Superior temporal gyrus (tissue), 1 donor: ENCODE data around the gene CPD.
"Not testable (repeated sequence)": the region's sequence is repeated elsewhere in the genome, so short reads cannot be mapped to it uniquely, and the experiment has no call there.

Experiments used
- DNase-seq: peaks from one replicate; pipeline ENCODE4 v3.0.0-alpha.2; 2016; ENCODE audit errors: extremely low spot score

The CPD gene

GRCh38 chr17:30426292-30426691, 47.6 kb downstream of the CPD start:
- no peak for DNase-seq

GRCh38 chr17:30427611-30428010, 48.9 kb downstream of the CPD start:
- DNase-seq: no peak

- DNase-seq: no peak
Observed at GRCh38 chr17:30429155-30429554, 50.4 kb downstream of the CPD start.

GRCh38 chr17:30433514-30433913, 54.8 kb downstream of the CPD start:
- no peak for DNase-seq

- no peak for DNase-seq
Observed at GRCh38 chr17:30436729-30437128, 58.0 kb downstream of the CPD start.

GRCh38 chr17:30443721-30444120, 65.0 kb downstream of the CPD start:
- no peak for DNase-seq

- not testable (repeated sequence) for DNase-seq
Observed at GRCh38 chr17:30446640-30447039, 67.9 kb downstream of the CPD start.

GRCh38 chr17:30449480-30449879, 70.8 kb downstream of the CPD start:
- DNase-seq: peak; percentile 87

- DNase-seq: no peak
Observed at GRCh38 chr17:30450125-30451027, 71.6 kb downstream of the CPD start.

- no peak for DNase-seq
Observed at GRCh38 chr17:30454635-30455034, 75.9 kb downstream of the CPD start.

- no peak for DNase-seq
Observed at GRCh38 chr17:30458371-30458770, 79.6 kb downstream of the CPD start.

GRCh38 chr17:30458797-30459413, 80.2 kb downstream of the CPD start:
- DNase-seq: not testable (repeated sequence)

GRCh38 chr17:30468465-30468864, 89.7 kb downstream of the CPD start:
- DNase-seq: no peak

- no peak for DNase-seq
Observed at GRCh38 chr17:30472238-30472890, 93.6 kb downstream of the CPD start.

GRCh38 chr17:30475206-30475605, 96.5 kb downstream of the CPD start:
- no peak for DNase-seq

- no peak for DNase-seq
Observed at GRCh38 chr17:30476726-30477082, 98.0 kb downstream of the CPD start.

- DNase-seq: peak; percentile 98
Observed at GRCh38 chr17:30477083-30477773, 98.5 kb downstream of the CPD start, which contains the start of gene GOSR1. Gene GOSR1, plus strand, starts transcription at chr17:30477408. Its CDS starts 26 bp downstream, at chr17:30477434.

- no peak for DNase-seq
Observed at GRCh38 chr17:30477774-30478115, 99.0 kb downstream of the CPD start.

- DNase-seq: no peak
Observed at GRCh38 chr17:30482555-30482954, 103.8 kb downstream of the CPD start.

- DNase-seq: no peak
Observed at GRCh38 chr17:30483159-30483558, 104.4 kb downstream of the CPD start.

GRCh38 chr17:30493780-30494179, 115.1 kb downstream of the CPD start:
- no peak for DNase-seq

- no peak for DNase-seq
Observed at GRCh38 chr17:30495586-30495985, 116.9 kb downstream of the CPD start.
